GM12878 (cell line): ENCODE results near the gene MICA. TPM values are rescaled to one million over a fixed set of nuclear protein-coding genes. Genes with fewer than 3 reads are reported as not detected.
A peak's percentile ranks its signal among the peaks of the same experiment; 100 is the strongest.

Experiments
- BACH1 ChIP-seq: fragments of 450-650 bp; IDR thresholded peaks from 2 replicates; pipeline ENCODE4 v1.6.1; 2017; ENCODE audit warnings: mild to moderate bottlenecking, borderline replicate concordance
- CBX3 ChIP-seq: fragments of 200-600 bp; sonication (generic); IDR thresholded peaks from 2 replicates; pipeline ENCODE4 v1.6.1; 2016; ENCODE audit warnings: low read depth, borderline replicate concordance
- CHD2 ChIP-seq: IDR thresholded peaks from 2 replicates; pipeline ENCODE4 v1.6.1; 2011; ENCODE audit warnings: low read depth, low read length, improper control_type of control experiment, borderline replicate concordance
- CHD4 ChIP-seq: fragments of 200-600 bp; sonication (generic); IDR thresholded peaks from 2 replicates; pipeline ENCODE4 v1.6.1; 2016; ENCODE audit warnings: mild to moderate bottlenecking
- DPF2 ChIP-seq: fragments of 450-650 bp; IDR thresholded peaks from 2 replicates; pipeline ENCODE4 v1.6.1; 2017; ENCODE audit warnings: mild to moderate bottlenecking
- EGR1 ChIP-seq, 2 experiments: IDR thresholded peaks; 1 replicate in 1 of 2; 2 replicates in 1 of 2; pipeline ENCODE4 v1.6.1; 2011 to 2012; ENCODE audit warnings: low read depth in 2 of 2, low read length in 2 of 2, borderline replicate concordance in 1 of 2, mild to moderate bottlenecking in 1 of 2, moderate library complexity in 1 of 2
- ETV6 ChIP-seq, 2 experiments: fragments of 450-650 bp in 1 of 2; IDR thresholded peaks in 1 of 2; conservative IDR thresholded peaks in 1 of 2; 2 replicates each; pipeline ENCODE4 v1.6.1; 2014; ENCODE audit warnings: antibody characterized with exemption in 1 of 2, borderline replicate concordance in 1 of 2, low read depth in 1 of 2, mild to moderate bottlenecking in 1 of 2, moderate library complexity in 1 of 2
- EZH2 ChIP-seq: IDR thresholded peaks from 2 replicates; pipeline ENCODE4 v1.6.1; 2012; ENCODE audit warnings: low read depth, mild to moderate bottlenecking, control low read depth, inconsistent platforms, low read length, borderline replicate concordance; ENCODE audit not compliant: control insufficient read depth
- FOS ChIP-seq: IDR thresholded peaks from 3 replicates; pipeline ENCODE4 v1.6.1; 2011; ENCODE audit warnings: borderline replicate concordance; ENCODE audit not compliant: insufficient read length; ENCODE audit errors: extremely low read depth
- HDAC2 ChIP-seq: fragments of 200-600 bp; sonication (generic); IDR thresholded peaks from 2 replicates; pipeline ENCODE4 v1.6.1; 2017
- KDM1A ChIP-seq: fragments of 200-600 bp; sonication (generic); IDR thresholded peaks from 2 replicates; pipeline ENCODE4 v1.6.1; 2016; ENCODE audit warnings: borderline replicate concordance
- KLF5 ChIP-seq: fragments of 450-650 bp; IDR thresholded peaks from 2 replicates; pipeline ENCODE4 v1.6.1; 2014; ENCODE audit warnings: mild to moderate bottlenecking; ENCODE audit not compliant: partially characterized antibody
- MEF2B ChIP-seq: fragments of 450-650 bp; IDR thresholded peaks from 2 replicates; pipeline ENCODE4 v1.6.1; 2018; ENCODE audit warnings: mild to moderate bottlenecking, moderate library complexity; ENCODE audit not compliant: partially characterized antibody, poor library complexity, severe bottlenecking
- MXI1 ChIP-seq: fragments of 150-350 bp; IDR thresholded peaks from 2 replicates; pipeline ENCODE4 v1.6.1; 2011; ENCODE audit warnings: low read depth, mild to moderate bottlenecking, inconsistent platforms, low read length, improper control_type of control experiment
- MYB ChIP-seq: fragments of 150-350 bp; IDR thresholded peaks from 2 replicates; pipeline ENCODE4 v1.6.1; 2014; ENCODE audit warnings: mild to moderate bottlenecking, low read depth, low read length, borderline replicate concordance
- NFXL1 ChIP-seq: fragments of 450-650 bp; IDR thresholded peaks from 2 replicates; pipeline ENCODE4 v1.6.1; 2017; ENCODE audit warnings: antibody characterized with exemption, mild to moderate bottlenecking, borderline replicate concordance
- PAX5 ChIP-seq: IDR thresholded peaks from 2 replicates; pipeline ENCODE4 v1.6.1; 2011; ENCODE audit warnings: low read depth, low read length, borderline replicate concordance
- POLR2A ChIP-seq: IDR thresholded peaks from 2 replicates; pipeline ENCODE4 v1.6.1; 2011; ENCODE audit warnings: low read depth, mild to moderate bottlenecking, low read length
- RAD21 ChIP-seq: IDR thresholded peaks from 2 replicates; pipeline ENCODE4 v1.6.1; 2011; ENCODE audit warnings: mild to moderate bottlenecking, low read depth, low read length, moderate library complexity; ENCODE audit not compliant: insufficient read depth
- RELA ChIP-seq: fragments of 450-650 bp; IDR thresholded peaks from 2 replicates; pipeline ENCODE4 v1.8.0; 2014; ENCODE audit warnings: borderline replicate concordance; ENCODE audit not compliant: partially characterized antibody
- SMC3 ChIP-seq: IDR thresholded peaks from 2 replicates; pipeline ENCODE4 v1.6.1; 2011; ENCODE audit warnings: low read length, improper control_type of control experiment, borderline replicate concordance
- ZBED1 ChIP-seq: IDR thresholded peaks from 2 replicates; pipeline ENCODE4 v1.6.1; 2016; ENCODE audit warnings: borderline replicate concordance
- ZNF384 ChIP-seq: IDR thresholded peaks from 2 replicates; pipeline ENCODE4 v1.6.1; 2012; ENCODE audit warnings: low read depth, mild to moderate bottlenecking, low read length, improper control_type of control experiment, borderline replicate concordance
- polyA plus RNA-seq, 11 experiments: library from polyadenylated mRNA; depleted of rRNA in 4 of 11; unstranded in 6 of 11; stranded (reverse) in 5 of 11; fragments of >200 nt; fragmentation: Nextera tagmentation in 4 of 11; fragmentation: Illumina TruSeq in 1 of 11; extraction: Ambion mirVana in 4 of 11; extraction: Trizol in 1 of 11; gene quantifications; 1 replicate in 1 of 11; 2 replicates in 10 of 11; pipeline versions ENCODE4 v1.2.1 to v1.2.3, GENCODE V29; 2011 to 2016; ENCODE audit warnings: inconsistent platforms in 2 of 11, missing spikeins in 2 of 11, low read depth in 1 of 11
- total RNA-seq, 4 experiments: library from RNA; depleted of rRNA in 3 of 4; stranded (reverse); fragments of >200 nt in 3 of 4; fragmentation: Illumina TruSeq in 1 of 4; extraction: Trizol in 1 of 4; gene quantifications; 2 replicates each; pipeline versions ENCODE4 v1.2.1 to v1.2.3, GENCODE V29; 2013 to 2021
- TF ChIP-seq, protein P1 (sequence below): fragments of 450-650 bp; IDR thresholded peaks from 2 replicates; pipeline ENCODE4 v1.6.1; 2017; ENCODE audit warnings: mild to moderate bottlenecking, moderate library complexity
- TF ChIP-seq, protein P2 (sequence below): IDR thresholded peaks from 2 replicates; pipeline ENCODE4 v1.6.1; 2011; ENCODE audit warnings: low read depth, mild to moderate bottlenecking, low read length, moderate library complexity, borderline replicate concordance; ENCODE audit errors: extremely low read depth
- TF ChIP-seq, protein P3 (sequence below): IDR thresholded peaks from 2 replicates; pipeline ENCODE4 v1.6.1; 2011; ENCODE audit warnings: low read depth, low read length, improper control_type of control experiment, borderline replicate concordance

Gene MICA
- total and polyA plus RNA-seq, 10 of the 15 experiments (the other 5 are each of a cell fraction or from before 2014, with no cell fraction given): 3.6 to 10.5 (median 6.9) TPM

DNA sequence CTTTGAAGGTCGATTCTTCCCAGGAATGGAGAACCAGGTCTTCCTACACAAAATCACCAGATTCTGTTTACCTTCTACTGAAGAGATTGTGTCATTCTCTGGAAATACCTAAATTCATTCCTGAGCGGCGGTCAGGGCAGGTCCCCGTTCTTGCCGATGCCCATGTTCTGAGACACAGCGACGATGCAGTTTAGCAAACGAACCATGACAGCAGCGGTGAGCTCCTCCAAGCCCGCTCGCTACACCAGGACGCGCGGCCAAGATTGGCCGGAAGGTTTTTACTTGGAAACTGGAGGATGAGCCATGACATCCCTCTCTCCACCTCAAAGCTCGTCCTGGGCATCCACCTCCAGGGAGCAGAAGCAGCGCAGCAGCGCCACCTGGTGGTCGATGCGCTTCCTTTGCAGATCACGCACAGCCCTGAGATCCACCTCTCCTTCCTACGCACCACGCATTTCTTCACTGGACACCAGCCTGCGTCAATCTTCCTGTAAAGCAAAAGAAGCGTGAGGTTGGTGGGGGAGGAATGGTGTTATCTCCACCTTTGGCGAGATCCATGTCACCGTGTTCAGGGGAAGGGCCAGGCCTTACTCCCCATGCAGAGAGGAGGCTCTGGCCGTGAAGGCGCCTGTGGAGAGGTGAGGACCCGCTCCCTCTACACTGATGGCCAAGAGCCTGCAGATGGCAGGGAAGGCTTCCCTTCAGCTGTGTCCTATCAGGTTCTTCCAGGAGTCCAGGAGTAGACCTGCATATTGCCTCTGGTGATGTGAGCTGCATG is 36.5 kb upstream of the MICA start (continued):
- TF ChIP-seq, protein P1, sequence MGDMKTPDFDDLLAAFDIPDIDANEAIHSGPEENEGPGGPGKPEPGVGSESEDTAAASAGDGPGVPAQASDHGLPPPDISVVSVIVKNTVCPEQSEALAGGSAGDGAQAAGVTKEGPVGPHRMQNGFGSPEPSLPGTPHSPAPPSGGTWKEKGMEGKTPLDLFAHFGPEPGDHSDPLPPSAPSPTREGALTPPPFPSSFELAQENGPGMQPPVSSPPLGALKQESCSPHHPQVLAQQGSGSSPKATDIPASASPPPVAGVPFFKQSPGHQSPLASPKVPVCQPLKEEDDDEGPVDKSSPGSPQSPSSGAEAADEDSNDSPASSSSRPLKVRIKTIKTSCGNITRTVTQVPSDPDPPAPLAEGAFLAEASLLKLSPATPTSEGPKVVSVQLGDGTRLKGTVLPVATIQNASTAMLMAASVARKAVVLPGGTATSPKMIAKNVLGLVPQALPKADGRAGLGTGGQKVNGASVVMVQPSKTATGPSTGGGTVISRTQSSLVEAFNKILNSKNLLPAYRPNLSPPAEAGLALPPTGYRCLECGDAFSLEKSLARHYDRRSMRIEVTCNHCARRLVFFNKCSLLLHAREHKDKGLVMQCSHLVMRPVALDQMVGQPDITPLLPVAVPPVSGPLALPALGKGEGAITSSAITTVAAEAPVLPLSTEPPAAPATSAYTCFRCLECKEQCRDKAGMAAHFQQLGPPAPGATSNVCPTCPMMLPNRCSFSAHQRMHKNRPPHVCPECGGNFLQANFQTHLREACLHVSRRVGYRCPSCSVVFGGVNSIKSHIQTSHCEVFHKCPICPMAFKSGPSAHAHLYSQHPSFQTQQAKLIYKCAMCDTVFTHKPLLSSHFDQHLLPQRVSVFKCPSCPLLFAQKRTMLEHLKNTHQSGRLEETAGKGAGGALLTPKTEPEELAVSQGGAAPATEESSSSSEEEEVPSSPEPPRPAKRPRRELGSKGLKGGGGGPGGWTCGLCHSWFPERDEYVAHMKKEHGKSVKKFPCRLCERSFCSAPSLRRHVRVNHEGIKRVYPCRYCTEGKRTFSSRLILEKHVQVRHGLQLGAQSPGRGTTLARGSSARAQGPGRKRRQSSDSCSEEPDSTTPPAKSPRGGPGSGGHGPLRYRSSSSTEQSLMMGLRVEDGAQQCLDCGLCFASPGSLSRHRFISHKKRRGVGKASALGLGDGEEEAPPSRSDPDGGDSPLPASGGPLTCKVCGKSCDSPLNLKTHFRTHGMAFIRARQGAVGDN: no peak
- TF ChIP-seq MXI1 (no peak), ZNF384 (no peak), MYB (no peak), ETV6 (conservative IDR thresholded peaks at IDR 0.05 in 1 of 2, IDR thresholded peaks at IDR 0.05 in 1 of 2; ENCODE audit: borderline replicate concordance in 1 of 2, low read depth in 1 of 2) (no peak), CHD4 (no peak), KDM1A (no peak), RAD21 (peak; percentile 92), FOS (no peak), EGR1 (IDR thresholded peaks at IDR 0.05; ENCODE audit: borderline replicate concordance in 1 of 2, low read depth in 2 of 2, low read length in 2 of 2) (peak in 1 of 2 experiments; percentile 29; a peak in 1 of 3 replicates), ZBED1 (no peak), KLF5 (no peak), NFXL1 (no peak), CBX3 (no peak), BACH1 (no peak), POLR2A (no peak), MEF2B (no peak), RELA (no peak), SMC3 (peak; percentile 94), DPF2 (0 out of 2 replicates have a peak, but pooled peaks have one; percentile 26), CHD2 (no peak), HDAC2 (no peak), PAX5 (no peak), EZH2 (no peak)
- TF ChIP-seq, protein P2, sequence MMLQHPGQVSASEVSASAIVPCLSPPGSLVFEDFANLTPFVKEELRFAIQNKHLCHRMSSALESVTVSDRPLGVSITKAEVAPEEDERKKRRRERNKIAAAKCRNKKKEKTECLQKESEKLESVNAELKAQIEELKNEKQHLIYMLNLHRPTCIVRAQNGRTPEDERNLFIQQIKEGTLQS: no peak
- TF ChIP-seq, protein P3, sequence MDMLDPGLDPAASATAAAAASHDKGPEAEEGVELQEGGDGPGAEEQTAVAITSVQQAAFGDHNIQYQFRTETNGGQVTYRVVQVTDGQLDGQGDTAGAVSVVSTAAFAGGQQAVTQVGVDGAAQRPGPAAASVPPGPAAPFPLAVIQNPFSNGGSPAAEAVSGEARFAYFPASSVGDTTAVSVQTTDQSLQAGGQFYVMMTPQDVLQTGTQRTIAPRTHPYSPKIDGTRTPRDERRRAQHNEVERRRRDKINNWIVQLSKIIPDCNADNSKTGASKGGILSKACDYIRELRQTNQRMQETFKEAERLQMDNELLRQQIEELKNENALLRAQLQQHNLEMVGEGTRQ: no peak
